ENCODE data around the gene CADM4. TPM values are rescaled to one million over a fixed set of nuclear protein-coding genes. Genes with fewer than 3 reads are reported as not detected.
"Not testable (repeated sequence)": the region's sequence is repeated elsewhere in the genome, so short reads cannot be mapped to it uniquely, and the experiment has no call there.

The CADM4 gene
- total RNA-seq, 1 donor from 2014 or later: 71.6 TPM

GRCh38 chr19:43638214-43638994 is 1.2 kb downstream of the CADM4 start:
- Mint-ChIP-seq H3K4me3 (ENCODE audit: low read depth) (peak overlapping the region; percentile 94), H3K27me3 (peaks cover 18% of the 10 kb centered on the region), H3K4me1 (ENCODE audit: low read depth) (peaks cover 31% of the 10 kb centered on the region), H3K36me3 (ENCODE audit: insufficient read depth) (peaks cover 2% of the 10 kb centered on the region), H3K27ac (peak overlapping the region; percentile 91), H3K9me3 (ENCODE audit: low read depth) (no peaks in the 10 kb centered on the region)
- TF ChIP-seq CTCF (IDR thresholded peaks at IDR 0.05; ENCODE audit: unreplicated experiment): no peak
- no peak for DNase-seq (ENCODE audit: low spot score, unreplicated experiment)

GRCh38 chr19:43636121-43636683 is 3.4 kb downstream of the CADM4 start:
- peaks cover 33% of the 10 kb centered on the region for H3K4me1 Mint-ChIP-seq (ENCODE audit: low read depth)
- H3K27me3 Mint-ChIP-seq: peaks cover 5% of the 10 kb centered on the region
- DNase-seq (ENCODE audit: low spot score, unreplicated experiment): no peak
- H3K9me3 Mint-ChIP-seq (ENCODE audit: low read depth): no peaks in the 10 kb centered on the region
- no peak overlapping the region for H3K4me3 Mint-ChIP-seq (ENCODE audit: low read depth)
- no peak for TF ChIP-seq CTCF (IDR thresholded peaks at IDR 0.05; ENCODE audit: unreplicated experiment)
- H3K36me3 Mint-ChIP-seq (ENCODE audit: insufficient read depth): peaks cover 6% of the 10 kb centered on the region
- no peak overlapping the region for H3K27ac Mint-ChIP-seq

GRCh38 chr19:43635561-43635940 is 4.1 kb downstream of the CADM4 start:
- not testable (repeated sequence) for H3K9me3 Mint-ChIP-seq (ENCODE audit: low read depth); DNase-seq (ENCODE audit: low spot score, unreplicated experiment); H3K27me3 Mint-ChIP-seq; H3K36me3 Mint-ChIP-seq (ENCODE audit: insufficient read depth)
- H3K4me3 Mint-ChIP-seq (ENCODE audit: low read depth): peak overlapping the region; percentile 67
- H3K27ac Mint-ChIP-seq: peak overlapping the region; percentile 95
- H3K4me1 Mint-ChIP-seq (ENCODE audit: low read depth): peaks cover 33% of the 10 kb centered on the region

- no peak for DNase-seq (ENCODE audit: low spot score, unreplicated experiment)
- H3K4me3 Mint-ChIP-seq (ENCODE audit: low read depth): peak overlapping the region; percentile 67
- no peak for TF ChIP-seq CTCF (IDR thresholded peaks at IDR 0.05; ENCODE audit: unreplicated experiment)
- H3K4me1 Mint-ChIP-seq (ENCODE audit: low read depth): peaks cover 33% of the 10 kb centered on the region
- peaks cover 7% of the 10 kb centered on the region for H3K36me3 Mint-ChIP-seq (ENCODE audit: insufficient read depth)
- peak overlapping the region; percentile 95 for H3K27ac Mint-ChIP-seq
- H3K9me3 Mint-ChIP-seq (ENCODE audit: low read depth): no peaks in the 10 kb centered on the region
- no peaks in the 10 kb centered on the region for H3K27me3 Mint-ChIP-seq
These were observed 4.6 kb downstream of the CADM4 start for GRCh38 chr19:43634872-43635560.

- Mint-ChIP-seq H3K27me3 (no peaks in the 10 kb centered on the region), H3K36me3 (ENCODE audit: insufficient read depth) (peaks cover 7% of the 10 kb centered on the region), H3K27ac (no peak overlapping the region)
These were observed 5.2 kb downstream of the CADM4 start for GRCh38 chr19:43634506-43634871.

More at GRCh38 chr19:43634506-43634871, 5.2 kb downstream of the CADM4 start:
- no peaks in the 10 kb centered on the region for H3K9me3 Mint-ChIP-seq (ENCODE audit: low read depth)
- H3K4me1 Mint-ChIP-seq (ENCODE audit: low read depth): peaks cover 33% of the 10 kb centered on the region
- DNase-seq (ENCODE audit: low spot score, unreplicated experiment): no peak
- no peak for TF ChIP-seq CTCF (IDR thresholded peaks at IDR 0.05; ENCODE audit: unreplicated experiment)
- H3K4me3 Mint-ChIP-seq (ENCODE audit: low read depth): no peak overlapping the region

Measured in progenitor cell of endocrine pancreas (in vitro differentiated cells).